Measurements from ENCODE around the gene SNRPD3. TPM values are rescaled to one million over a fixed set of nuclear protein-coding genes. Genes with fewer than 3 reads are reported as not detected.

Gene SNRPD3
- total and polyA plus RNA-seq, 9 of the 15 experiments (the other 6 are each of a cell fraction or from before 2014, with no cell fraction given), result 131 to 366 (median 274) TPM

DNA sequence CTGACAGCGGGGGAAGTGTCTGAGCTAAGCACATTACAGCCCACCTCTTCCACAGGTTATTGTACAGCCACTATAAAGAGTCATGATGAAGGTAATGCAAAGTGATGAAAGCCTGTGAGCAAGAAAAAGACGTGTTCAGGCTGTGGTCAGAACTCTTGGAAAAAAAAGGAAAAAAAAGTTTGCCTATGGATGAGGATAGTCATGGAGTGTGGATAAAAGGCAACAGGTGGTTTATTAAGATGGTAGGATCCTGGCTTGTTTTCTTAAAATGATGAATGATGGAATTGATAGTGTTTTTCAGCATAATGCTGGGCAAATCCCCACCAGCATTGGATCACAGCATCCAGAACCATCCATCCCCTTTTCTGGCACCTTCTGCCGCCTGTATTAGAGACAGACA lies 37.6 kb upstream of the SNRPD3 start (continued):
- TF ChIP-seq, protein P1, sequence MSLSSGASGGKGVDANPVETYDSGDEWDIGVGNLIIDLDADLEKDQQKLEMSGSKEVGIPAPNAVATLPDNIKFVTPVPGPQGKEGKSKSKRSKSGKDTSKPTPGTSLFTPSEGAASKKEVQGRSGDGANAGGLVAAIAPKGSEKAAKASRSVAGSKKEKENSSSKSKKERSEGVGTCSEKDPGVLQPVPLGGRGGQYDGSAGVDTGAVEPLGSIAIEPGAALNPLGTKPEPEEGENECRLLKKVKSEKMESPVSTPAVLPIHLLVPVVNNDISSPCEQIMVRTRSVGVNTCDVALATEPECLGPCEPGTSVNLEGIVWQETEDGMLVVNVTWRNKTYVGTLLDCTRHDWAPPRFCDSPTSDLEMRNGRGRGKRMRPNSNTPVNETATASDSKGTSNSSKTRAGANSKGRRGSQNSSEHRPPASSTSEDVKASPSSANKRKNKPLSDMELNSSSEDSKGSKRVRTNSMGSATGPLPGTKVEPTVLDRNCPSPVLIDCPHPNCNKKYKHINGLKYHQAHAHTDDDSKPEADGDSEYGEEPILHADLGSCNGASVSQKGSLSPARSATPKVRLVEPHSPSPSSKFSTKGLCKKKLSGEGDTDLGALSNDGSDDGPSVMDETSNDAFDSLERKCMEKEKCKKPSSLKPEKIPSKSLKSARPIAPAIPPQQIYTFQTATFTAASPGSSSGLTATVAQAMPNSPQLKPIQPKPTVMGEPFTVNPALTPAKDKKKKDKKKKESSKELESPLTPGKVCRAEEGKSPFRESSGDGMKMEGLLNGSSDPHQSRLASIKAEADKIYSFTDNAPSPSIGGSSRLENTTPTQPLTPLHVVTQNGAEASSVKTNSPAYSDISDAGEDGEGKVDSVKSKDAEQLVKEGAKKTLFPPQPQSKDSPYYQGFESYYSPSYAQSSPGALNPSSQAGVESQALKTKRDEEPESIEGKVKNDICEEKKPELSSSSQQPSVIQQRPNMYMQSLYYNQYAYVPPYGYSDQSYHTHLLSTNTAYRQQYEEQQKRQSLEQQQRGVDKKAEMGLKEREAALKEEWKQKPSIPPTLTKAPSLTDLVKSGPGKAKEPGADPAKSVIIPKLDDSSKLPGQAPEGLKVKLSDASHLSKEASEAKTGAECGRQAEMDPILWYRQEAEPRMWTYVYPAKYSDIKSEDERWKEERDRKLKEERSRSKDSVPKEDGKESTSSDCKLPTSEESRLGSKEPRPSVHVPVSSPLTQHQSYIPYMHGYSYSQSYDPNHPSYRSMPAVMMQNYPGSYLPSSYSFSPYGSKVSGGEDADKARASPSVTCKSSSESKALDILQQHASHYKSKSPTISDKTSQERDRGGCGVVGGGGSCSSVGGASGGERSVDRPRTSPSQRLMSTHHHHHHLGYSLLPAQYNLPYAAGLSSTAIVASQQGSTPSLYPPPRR (CRISPR knock-in tag; IDR thresholded peaks at IDR 0.05; ENCODE audit: borderline replicate concordance), result no peak

GRCh38 chr22:24518771-24519485 lies 36.9 kb upstream of the SNRPD3 start:
- BruUV-seq (replicated peaks), result no TSS peak
- POLR2A ChIA-PET, result no interaction called here
- FAIRE-seq, result no peak
- TF ChIP-seq RFX5 (IDR thresholded peaks at IDR 0.05; ENCODE audit: low read depth, low read length) (no peak), CEBPZ (IDR thresholded peaks at IDR 0.05; ENCODE audit: borderline replicate concordance, low read depth, low read length) (no peak), SUPT5H (IDR thresholded peaks at IDR 0.05) (no peak), SNRNP70 (optimal IDR thresholded peaks at IDR 0.05; ENCODE audit: low read depth, low read length) (no peak), E2F3 (CRISPR knock-in tag; IDR thresholded peaks at IDR 0.05) (no peak), MECOM (CRISPR knock-in tag; IDR thresholded peaks at IDR 0.05) (no peak), HDAC1 (IDR thresholded peaks at IDR 0.05) (no peak)
- TF ChIP-seq, protein P2, sequence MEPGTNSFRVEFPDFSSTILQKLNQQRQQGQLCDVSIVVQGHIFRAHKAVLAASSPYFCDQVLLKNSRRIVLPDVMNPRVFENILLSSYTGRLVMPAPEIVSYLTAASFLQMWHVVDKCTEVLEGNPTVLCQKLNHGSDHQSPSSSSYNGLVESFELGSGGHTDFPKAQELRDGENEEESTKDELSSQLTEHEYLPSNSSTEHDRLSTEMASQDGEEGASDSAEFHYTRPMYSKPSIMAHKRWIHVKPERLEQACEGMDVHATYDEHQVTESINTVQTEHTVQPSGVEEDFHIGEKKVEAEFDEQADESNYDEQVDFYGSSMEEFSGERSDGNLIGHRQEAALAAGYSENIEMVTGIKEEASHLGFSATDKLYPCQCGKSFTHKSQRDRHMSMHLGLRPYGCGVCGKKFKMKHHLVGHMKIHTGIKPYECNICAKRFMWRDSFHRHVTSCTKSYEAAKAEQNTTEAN (CRISPR knock-in tag; IDR thresholded peaks at IDR 0.05), result no peak

More at GRCh38 chr22:24518771-24519485, 36.9 kb upstream of the SNRPD3 start:
- intact Hi-C loops (cut with micrococcal nuclease), result no loop called here
- in situ Hi-C loops (cut with MboI), result loop anchor here (25.0 kb wide), 1 partner anchor 557 kb away; the partner anchor contains the start of genes DDT, DDTL and GSTT2B
- Histone ChIP-seq H3K9me3 (replicated peaks; ENCODE audit: control insufficient read depth, insufficient read depth, low read depth, low read length) (no peaks in the 10 kb centered on the region), H2AFZ (ENCODE audit: low read depth, low read length) (no peak overlapping the region), H3K4me1 (replicated peaks in 1 of 2; ENCODE audit: control insufficient read depth in 2 of 2, insufficient read depth in 2 of 2, low read length in 2 of 2) (peaks cover 4 to 5% of the 10 kb centered on the region in 2 experiments; a peak in 4 of 5 replicates), H3K4me2 (ENCODE audit: insufficient read depth, low read length) (no peak overlapping the region), H3K79me2 (ENCODE audit: control insufficient read depth, insufficient read depth, low read length) (no peaks in the 10 kb centered on the region), H3K4me3 (no peak overlapping the region), H3K36me3 (ENCODE audit: control insufficient read depth, insufficient read depth, low read length) (no peaks in the 10 kb centered on the region), H3K9me1 (ENCODE audit: control insufficient read depth, insufficient read depth, low read length) (no peaks in the 10 kb centered on the region), H3K27ac (ENCODE audit: extremely low read depth, low read depth, low read length) (no peak overlapping the region), H4K20me1 (replicated peaks; ENCODE audit: control insufficient read depth, insufficient read depth, low read length) (0 out of 2 replicates have a peak, but pooled peaks cover 3% of the 10 kb centered on the region), H3K9ac (ENCODE audit: insufficient read depth in 1 of 2, low read depth in 2 of 2, low read length in 2 of 2) (no peak overlapping the region), H3K27me3 (ENCODE audit: control insufficient read depth in 2 of 2, insufficient read depth in 2 of 2, low read length in 2 of 2) (no peaks in the 10 kb centered on the region)
- DNase-seq (ENCODE audit: extremely low read depth in 1 of 4, low spot score in 3 of 4) (no peak), ATAC-seq (no peak)
- WGBS (ENCODE audit: insufficient coverage, low coverage, missing lambda C conversion rate), result 27% methylated on average over 8 of the region's 9 CpGs
- CTCF ChIA-PET (ENCODE audit: low intra/inter-chr PET ratio), result no interaction called here
